ENCODE results near the gene RGS14.
"Not testable (repeated sequence)": the region's sequence is repeated elsewhere in the genome, so short reads cannot be mapped to it uniquely, and the experiment has no call there.

RGS14 gene

DNA sequence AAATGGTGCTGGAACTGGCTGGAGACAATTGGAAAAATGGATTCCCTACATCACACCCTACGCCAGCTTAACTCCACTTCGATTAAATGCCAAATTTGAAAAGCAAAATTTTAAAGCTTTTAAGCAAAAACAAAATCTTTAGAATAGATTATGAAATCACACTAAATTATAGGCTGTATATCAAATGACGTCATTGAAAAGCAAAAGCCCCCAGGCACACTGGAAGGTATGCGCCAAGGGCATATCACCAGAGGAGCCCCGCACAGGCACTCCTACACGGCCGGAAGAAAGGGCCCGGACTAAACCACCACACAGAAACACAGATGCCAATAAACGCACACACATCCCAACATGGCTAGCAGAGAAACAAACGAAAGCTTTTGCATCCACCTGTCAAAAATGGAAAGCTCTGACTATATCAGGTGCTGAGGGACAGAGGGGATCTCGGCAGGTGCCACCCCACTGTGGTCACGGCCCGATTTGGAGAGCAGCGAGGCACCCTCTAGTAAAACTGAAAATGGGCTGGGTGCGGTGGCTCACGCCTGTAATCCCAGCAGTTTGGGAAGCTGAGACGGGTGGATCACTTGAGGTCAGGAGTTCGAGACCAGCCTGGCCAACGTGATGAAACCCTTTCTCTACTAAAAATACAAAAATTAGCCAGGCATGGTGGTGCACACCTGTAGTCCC lies 29.0 kb upstream of the RGS14 start:
- DNase-seq: no peak

DNA sequence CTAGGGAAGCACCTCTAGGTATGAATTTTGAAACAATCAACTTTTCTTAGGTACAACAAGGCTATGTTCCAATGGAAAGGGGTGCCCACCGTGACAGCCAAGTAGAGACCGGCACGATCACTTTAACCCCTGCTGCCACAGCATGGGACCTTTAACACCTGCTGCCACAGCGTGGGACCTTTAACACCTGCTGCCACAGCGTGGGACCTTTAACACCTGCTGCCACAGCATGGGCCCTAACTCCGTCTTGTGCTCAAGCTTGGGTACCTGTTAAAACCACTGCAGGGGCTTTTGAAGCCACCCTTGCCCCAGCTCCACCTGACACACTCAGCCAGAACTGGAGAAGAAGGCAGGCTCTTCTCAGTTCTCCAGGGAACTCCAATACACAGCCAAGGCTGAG lies 27.8 kb upstream of the RGS14 start:
- no peak for DNase-seq

GRCh38 chr5:177330991-177331842 lies 26.5 kb upstream of the RGS14 start:
- no peak for DNase-seq

GRCh38 chr5:177332031-177332895 lies 25.5 kb upstream of the RGS14 start:
- DNase-seq: no peak

DNA sequence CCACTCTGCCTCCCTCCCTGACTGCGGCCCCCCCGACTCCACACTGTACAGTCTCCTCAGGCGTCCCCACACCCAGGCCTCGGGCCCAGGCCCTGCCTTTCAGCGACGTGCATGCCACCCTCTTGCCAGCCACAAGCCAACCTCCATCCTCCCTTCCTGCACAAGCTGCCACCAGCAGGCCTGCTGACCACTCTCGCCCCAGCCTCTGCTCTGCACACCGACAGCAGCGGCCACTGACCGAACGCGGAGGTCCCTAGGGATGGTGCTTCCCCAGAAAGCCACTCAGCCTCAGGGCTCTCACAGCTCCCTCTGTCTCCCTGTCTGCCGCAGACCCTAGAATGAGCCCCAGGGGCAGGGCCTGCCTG lies 24.8 kb upstream of the RGS14 start:
- no peak for DNase-seq

- DNase-seq: no peak
Observed at GRCh38 chr5:177333420-177334154, 24.1 kb upstream of the RGS14 start.

DNA sequence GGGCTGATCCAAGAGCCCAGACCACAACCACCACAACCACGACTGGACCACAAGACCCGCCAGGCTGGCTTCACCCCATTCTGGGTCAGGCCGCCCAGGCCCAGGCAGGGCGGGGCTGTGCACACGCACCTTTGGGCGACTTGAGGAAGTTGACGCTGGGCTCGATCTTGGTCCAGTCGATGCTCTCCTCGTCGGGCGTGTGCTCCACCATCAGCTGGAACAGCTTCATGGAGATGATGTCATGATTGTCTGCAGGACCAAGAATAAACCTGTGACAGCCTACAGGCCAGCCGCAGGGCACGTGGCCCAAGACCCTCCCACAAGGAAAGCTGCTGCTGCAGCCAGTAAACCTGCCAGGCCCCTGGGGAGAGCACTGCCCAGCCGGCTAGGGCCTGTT lies 23.6 kb upstream of the RGS14 start:
- no peak for DNase-seq

DNA sequence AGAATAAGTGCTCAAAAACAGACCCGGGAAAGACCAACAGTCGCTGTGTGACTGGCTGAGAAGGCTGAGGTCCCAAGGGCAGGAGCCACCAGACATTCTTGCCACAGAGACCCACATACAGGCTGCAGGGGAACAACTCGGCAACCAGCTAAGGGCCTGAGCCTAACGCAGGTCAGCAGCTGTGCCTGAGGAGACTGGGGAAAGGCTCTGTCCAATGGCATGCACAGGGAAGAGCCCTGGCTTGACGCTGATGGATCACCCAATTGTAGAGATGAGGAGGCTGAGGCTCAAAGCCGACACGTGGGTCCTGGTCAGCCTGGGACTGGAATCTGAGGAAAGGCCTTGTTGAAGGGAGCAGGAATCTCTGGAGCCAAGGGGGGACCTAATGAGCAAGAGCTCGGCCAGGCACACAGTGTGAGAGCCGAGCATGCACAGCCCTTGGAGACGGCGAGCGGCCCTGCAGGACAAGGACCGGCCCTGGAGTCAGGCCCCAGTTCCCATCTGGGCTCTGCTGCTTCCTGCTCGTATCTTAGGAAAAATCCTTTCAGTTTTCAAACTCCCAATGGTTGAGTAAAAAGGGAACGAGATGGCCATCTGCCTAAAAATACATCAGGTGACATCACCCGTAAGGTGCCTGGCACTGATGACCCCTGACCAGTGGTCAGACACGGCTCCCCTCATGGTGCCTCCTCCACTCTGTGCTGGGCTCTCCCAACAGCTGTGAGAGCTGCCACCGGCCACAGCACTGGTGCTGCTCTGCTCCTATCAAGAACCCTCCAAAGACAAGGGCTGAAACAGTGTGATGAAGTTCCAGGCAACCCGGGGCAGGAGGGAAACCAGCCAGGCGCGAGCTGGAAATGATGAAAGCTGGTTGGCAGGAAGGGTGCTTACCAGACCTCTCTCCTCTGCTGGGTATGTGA lies 22.7 kb upstream of the RGS14 start:
- DNase-seq: no peak

GRCh38 chr5:177335701-177336065 lies 22.0 kb upstream of the RGS14 start:
- DNase-seq: no peak

DNA sequence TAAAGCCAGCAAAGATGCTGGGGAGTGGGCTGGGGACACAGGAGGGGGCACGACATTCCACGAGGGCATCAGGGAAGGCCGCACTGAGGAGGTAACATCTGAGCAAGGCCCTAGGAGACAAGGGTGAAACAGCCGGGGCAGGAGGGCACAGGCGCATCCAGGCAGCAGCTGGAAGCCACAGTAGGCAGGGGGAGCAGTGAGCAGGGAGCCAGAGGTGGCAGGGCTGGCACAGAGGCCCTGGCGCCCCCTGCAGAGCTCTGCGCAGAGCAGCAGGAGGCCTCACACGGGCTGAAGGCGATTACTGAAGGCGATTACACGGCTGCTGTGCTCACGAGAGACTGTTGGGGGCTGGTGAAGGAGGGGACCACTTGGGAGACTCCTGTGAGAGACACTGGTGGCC lies 21.6 kb upstream of the RGS14 start:
- DNase-seq: no peak

- no peak for DNase-seq
Observed at GRCh38 chr5:177336603-177337494, 20.9 kb upstream of the RGS14 start.

DNA sequence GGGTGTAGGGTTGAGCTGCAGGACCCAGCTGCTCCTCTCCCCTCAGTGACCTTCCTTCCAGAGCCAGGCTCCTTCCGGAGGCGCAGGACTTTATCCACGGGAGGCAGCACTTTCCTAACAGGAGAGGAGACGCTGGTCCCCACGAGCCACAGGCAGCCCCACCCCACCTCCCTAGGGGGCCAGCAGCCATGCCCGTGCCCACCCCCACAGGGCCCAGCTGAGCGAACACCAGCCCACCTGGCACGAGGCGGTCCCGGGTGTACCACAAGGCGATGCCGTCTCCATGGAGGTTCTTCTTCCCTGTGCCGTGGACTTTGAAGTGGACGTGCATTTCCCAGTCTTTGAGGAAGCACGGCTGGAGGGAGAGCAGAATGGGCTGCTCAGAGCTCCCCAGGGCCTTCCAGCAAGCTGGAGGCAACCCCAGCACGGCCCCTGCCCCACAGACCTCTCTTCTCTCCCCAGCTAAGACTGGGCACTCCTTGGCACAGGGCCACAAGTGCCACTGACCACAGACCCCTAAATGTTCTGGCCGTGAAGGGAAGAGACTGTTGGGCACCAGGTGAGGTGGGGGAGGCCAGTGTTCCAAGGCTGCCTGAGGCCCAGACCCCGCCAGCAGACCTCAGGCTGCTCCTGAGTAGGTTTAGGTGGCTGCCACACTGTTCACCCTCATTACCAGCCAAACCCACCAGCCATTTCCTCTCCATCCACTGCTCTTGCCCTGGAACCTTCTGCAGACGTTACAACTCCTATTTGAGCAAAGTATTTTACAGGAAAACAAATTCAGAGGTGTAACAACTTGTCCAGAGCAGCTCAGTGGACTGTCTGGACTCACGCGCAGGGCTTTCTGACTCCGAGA lies 19.2 kb upstream of the RGS14 start:
- DNase-seq: no peak

DNA sequence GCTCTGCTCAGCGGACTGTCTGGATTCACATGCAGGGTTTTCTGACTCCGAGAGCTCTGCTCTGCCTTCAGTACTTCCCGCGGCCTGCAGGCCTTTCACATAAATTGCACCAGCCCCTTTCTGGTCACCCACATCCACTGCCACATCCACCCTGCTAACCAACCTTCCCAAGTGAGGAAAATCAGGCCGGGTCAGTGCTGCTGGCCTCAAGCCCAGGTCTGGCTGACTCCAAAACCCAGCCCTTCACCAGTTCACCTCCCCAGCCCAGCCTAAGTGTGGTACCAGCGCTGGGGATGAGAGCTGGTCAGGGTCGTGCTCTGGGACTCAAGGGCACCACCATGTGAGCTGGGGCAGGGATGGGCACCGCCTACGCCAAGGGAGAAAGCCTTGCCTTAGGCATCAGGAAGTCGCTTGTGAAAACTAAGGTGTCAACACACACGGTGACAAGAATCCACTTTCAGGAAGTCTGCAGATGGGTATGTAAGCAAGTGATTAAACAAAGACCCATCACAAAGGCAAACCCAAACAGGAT lies 18.6 kb upstream of the RGS14 start:
- DNase-seq: no peak

DNA sequence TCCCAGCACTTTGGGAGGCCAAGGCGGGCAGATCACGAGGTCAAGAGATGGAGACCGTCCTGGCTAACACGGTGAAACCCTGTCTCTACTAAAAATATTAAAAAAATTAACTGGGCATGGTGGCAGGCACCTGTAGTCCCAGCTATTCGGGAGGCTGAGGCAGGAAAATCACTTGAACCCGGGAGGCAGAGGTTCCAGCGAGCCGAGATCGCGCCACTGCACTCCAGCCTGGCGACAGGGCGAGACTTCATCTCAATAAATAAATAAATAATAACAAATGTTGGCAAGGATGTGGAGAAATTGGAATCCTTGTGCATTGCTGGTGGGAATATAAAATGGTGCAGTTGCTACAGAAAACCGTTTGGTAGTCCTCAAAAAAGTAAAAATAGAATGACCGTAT lies 14.7 kb upstream of the RGS14 start:
- DNase-seq: not testable (repeated sequence)

DNA sequence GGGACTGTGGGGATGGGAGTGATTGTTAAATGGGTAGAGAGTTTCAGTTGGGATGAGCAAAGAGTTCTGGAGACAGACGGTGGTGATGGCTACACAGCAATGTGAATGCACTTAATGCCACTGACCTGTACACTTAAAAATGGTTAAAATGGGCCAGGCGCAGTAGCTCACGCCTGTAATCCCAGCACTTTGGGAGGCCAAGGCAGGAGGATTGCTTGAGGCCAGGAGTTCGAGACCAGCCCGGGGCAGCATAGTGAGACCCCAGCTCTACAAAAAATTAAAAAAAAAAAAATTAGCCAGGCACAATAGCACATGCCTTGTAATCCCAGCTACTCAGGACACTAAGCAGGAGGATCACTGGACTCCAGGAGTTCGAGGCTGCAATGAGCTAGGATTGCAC lies 13.9 kb upstream of the RGS14 start:
- DNase-seq: no peak

DNA sequence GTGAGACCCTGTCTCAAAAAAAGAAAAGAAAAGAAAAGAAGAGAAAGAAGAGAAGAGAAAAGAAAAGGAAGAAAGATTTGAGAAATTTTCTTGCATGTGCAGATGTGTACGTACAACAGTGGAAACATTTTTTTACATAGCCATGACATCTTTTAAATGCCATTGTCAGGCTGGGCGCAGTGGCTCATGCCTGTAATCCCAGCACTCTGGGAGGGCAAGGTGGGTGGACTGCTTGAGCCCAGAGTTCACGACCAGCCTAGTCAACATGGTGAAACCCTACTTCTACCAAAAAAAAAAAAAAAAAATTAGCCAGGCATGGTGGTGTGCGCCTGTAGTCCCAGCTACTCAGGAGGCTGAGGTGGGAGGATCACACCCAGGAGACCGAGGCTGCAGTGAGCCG lies 12.8 kb upstream of the RGS14 start:
- no peak for DNase-seq

GRCh38 chr5:177346820-177347219 lies 10.9 kb upstream of the RGS14 start:
- no peak for DNase-seq

GRCh38 chr5:177347699-177348098 lies 10.0 kb upstream of the RGS14 start:
- no peak for DNase-seq

DNA sequence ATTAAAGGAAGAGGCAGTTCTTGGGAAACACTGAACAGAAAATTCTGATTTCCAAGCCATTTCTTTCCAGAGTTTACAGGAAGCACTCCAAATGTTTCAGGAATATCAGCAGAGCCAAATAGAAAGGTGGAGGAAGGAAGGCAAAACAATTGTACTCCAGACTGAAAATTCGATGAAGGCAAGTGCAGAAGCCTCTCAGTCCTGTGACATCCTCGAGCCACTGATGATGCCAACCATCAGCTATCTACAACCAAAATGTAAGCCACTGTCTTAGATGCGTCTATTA lies 8.4 kb upstream of the RGS14 start:
- no peak for DNase-seq

DNA sequence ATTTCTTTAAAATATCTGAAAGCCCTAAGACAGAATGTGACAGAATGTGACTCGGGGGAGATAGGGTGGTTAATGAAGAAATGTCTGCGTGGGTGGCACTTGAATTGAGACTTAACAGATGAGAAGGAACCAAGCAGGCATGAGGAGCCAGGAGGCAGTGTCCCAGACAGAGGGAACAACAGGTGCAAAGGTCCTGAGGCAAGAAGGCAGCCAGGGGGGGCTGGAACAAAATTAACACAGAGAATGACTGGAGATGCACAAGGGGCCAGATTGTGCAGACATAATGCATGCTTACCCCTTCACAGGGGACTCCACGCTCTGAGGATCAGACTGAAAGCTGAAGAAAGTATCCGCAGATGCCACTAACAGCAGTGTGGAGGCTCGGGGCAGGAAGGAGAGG lies 8.0 kb upstream of the RGS14 start:
- DNase-seq: no peak

All from NCI-H187 (cell line).